Fibroblast of pulmonary artery (primary cell): Measurements from ENCODE around the gene MVB12A.

Experiments used
- DNase-seq: peaks from one replicate; pipeline ENCODE4 v3.0.0-alpha.2; 2010; ENCODE audit warnings: low read depth
- H3K4me3 ChIP-seq: replicated peaks from 2 replicates; pipeline ENCODE4 v1.5.1; 2011; ENCODE audit warnings: low read depth, mild to moderate bottlenecking, control low read depth, low read length, moderate library complexity
- CTCF ChIP-seq: IDR thresholded peaks from 2 replicates; pipeline ENCODE4 v1.5.1; 2011; ENCODE audit warnings: mild to moderate bottlenecking, control low read depth, low read length, inconsistent platforms; ENCODE audit errors: missing control alignments

Gene MVB12A

GRCh38 chr19:17441241-17442021 is 21.6 kb downstream of the MVB12A start:
- peak; percentile 50 for TF ChIP-seq CTCF
- peak; percentile 68 for DNase-seq

GRCh38 chr19:17445526-17446165 is 25.8 kb downstream of the MVB12A start:
- DNase-seq: no peak
- no peak for TF ChIP-seq CTCF

More at GRCh38 chr19:17441241-17442021, 21.6 kb downstream of the MVB12A start:
- no peak overlapping the region for H3K4me3 ChIP-seq

GRCh38 chr19:17447704-17448130 is 27.9 kb downstream of the MVB12A start:
- H3K4me3 ChIP-seq: no peak overlapping the region
- DNase-seq: no peak
- no peak for TF ChIP-seq CTCF

More at GRCh38 chr19:17445526-17446165, 25.8 kb downstream of the MVB12A start:
- no peak overlapping the region for H3K4me3 ChIP-seq

DNA sequence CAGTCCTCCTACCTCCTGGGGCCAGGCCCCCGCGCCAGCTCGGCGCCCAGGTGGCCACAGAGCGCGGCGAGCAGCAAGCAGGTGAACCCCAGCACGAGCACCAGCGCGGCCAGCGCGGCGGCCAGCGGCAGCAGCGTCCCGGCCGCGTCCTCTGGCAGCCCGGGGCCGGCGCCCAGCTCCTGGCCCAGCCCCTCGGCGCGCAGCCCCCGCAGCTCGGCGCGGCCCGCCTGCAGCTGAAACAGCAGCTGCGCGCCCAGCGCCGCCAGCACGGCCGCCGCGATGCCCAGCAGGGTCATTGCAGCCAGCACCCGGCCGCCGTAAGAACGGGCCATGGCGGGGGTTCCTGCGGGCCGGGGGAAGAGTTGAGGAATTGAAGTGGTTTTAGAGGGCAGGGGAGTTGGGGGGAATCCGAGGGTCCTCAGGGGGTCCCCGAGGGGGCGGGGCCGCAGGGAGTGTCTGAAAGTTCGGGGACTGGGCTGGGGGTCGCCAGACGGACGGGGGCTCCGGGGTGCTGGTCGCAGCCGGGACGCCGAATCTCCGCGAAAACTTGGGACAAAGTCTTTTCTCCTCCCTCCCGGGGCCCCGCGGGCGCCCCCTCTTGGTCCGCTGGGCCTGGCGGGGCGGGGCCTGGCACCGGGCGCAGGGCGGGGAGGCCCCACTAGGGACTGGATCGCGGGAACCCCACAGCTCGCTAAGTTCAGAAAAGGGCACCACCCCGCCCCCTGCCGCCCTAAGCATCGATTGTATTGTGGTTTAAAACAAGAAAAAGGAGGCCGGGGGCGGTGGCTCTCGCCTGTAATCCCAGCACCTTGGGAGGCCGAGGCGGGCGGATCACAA is 28.5 kb downstream of the MVB12A start, which contains the start of gene TMEM221:
Gene TMEM221, minus strand, starts transcription at position 538 of the 837 bp plus-strand sequence. Its CDS starts 206 bp downstream, at position 332.
- peak; percentile 33 for TF ChIP-seq CTCF

GRCh38 chr19:17450264-17451075 is 30.6 kb downstream of the MVB12A start:
- DNase-seq: no peak
- H3K4me3 ChIP-seq: no peak overlapping the region
- TF ChIP-seq CTCF: no peak

More for the DNA sequence above, 28.5 kb downstream of the MVB12A start, which contains the start of gene TMEM221:
- DNase-seq: peak; percentile 19
- H3K4me3 ChIP-seq: peak within 1 kb of the TSS; percentile 45

- no peak overlapping the region for H3K4me3 ChIP-seq
- no peak for TF ChIP-seq CTCF
- DNase-seq: no peak
Measured at GRCh38 chr19:17451820-17452219, 32.0 kb downstream of the MVB12A start.
